ENCODE measurements around the gene CELF1. TPM values are rescaled to one million over a fixed set of nuclear protein-coding genes. Genes with fewer than 3 reads are reported as not detected.

CELF1 gene
- total and polyA plus RNA-seq, 3 donors from 2014 or later, result 74.3 to 208 (median 193) TPM

DNA sequence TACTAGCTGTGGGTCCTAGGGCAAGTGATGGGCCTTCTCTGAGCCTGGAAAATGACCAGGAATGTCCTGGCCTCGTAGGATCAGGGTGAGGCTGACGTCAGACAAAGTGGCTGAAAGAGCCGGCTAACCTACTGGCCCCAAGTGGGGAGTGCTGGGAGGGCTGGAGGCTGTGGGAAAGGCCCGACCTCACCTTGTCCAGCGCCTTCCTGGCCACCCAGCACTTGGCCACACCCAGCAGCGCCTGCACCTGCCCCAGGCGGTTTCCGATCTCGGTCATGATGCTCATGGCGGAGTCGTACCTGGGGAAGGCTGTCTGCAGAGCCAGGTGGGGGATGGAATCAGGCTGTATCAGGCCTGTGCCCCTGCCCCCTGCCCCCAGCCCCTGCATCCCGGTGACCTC lies 111.5 kb downstream of the CELF1 start:
- TF ChIP-seq, protein P1, sequence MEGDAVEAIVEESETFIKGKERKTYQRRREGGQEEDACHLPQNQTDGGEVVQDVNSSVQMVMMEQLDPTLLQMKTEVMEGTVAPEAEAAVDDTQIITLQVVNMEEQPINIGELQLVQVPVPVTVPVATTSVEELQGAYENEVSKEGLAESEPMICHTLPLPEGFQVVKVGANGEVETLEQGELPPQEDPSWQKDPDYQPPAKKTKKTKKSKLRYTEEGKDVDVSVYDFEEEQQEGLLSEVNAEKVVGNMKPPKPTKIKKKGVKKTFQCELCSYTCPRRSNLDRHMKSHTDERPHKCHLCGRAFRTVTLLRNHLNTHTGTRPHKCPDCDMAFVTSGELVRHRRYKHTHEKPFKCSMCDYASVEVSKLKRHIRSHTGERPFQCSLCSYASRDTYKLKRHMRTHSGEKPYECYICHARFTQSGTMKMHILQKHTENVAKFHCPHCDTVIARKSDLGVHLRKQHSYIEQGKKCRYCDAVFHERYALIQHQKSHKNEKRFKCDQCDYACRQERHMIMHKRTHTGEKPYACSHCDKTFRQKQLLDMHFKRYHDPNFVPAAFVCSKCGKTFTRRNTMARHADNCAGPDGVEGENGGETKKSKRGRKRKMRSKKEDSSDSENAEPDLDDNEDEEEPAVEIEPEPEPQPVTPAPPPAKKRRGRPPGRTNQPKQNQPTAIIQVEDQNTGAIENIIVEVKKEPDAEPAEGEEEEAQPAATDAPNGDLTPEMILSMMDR (IDR thresholded peaks at IDR 0.05), result no peak
- no peak for TF ChIP-seq POLR2A (IDR thresholded peaks at IDR 0.05)
- Histone ChIP-seq H3K9me3 (no peaks in the 10 kb centered on the region), H3K36me3 (ENCODE audit: low read depth, missing control alignments) (no peaks in the 10 kb centered on the region), H3K4me3 (no peak overlapping the region), H3K27ac (no peak overlapping the region), H3K4me1 (peaks cover 7% of the 10 kb centered on the region), H3K27me3 (no peaks in the 10 kb centered on the region)
- no peak for DNase-seq
- 93 to 100% methylated on average over 1 to 12 of the region's 12 CpGs for WGBS, 2 donors
- intact Hi-C loops (cut with DNase I; ENCODE audit: low total_unique reads), result no loop called here

DNA sequence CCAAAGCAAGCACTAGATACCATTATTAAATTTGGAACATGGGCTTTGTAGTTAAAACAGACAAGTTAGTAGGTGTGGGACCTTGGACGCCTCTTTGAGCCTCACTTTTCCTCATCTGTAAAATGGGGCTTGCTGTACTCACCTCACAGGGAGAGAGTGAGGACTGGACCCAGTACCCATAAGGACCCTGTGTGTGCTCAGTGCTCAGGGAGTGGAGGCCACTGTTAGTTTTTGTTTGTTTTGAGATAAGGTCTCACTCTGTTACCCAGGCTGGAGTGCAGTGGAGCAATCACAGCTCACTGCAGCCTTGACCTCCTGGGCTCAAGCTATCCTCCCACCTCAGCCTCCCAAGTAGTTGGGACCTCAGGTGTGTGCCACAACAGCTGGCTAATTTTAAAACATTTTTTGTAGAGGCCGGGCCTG lies 112.9 kb downstream of the CELF1 start:
- Histone ChIP-seq H3K4me3 (no peak overlapping the region), H3K27ac (no peak overlapping the region), H3K27me3 (no peaks in the 10 kb centered on the region), H3K9me3 (no peaks in the 10 kb centered on the region), H3K4me1 (peaks cover 7% of the 10 kb centered on the region), H3K36me3 (ENCODE audit: low read depth, missing control alignments) (no peaks in the 10 kb centered on the region)
- WGBS, 2 donors, result 70 to 90% methylated on average over 2 of the region's 2 CpGs
- DNase-seq, result no peak
- intact Hi-C loops (cut with DNase I; ENCODE audit: low total_unique reads), result no loop called here
- TF ChIP-seq POLR2A (IDR thresholded peaks at IDR 0.05), result no peak
- TF ChIP-seq, protein P1 (IDR thresholded peaks at IDR 0.05), result no peak

DNA sequence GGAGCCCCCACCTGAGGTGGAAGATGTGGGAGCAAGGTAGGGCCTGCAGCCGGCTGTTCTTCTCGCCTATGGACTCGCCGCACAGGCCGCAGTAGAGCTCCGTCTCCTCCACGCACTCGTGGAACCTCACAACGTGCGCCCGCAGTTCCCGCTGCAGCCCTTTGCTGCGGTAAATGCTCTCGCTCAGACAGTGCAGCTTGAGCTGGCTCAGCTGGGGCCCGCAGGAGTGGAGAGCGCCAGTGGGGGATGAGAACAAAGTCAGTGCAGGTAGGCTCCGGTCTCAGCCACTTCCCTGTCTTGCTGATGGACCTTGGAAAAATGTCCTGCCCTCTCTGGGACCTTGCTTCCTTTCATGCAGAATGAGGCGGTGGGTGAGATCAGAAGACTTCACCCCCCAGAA lies 114.2 kb downstream of the CELF1 start:
- TF ChIP-seq POLR2A (IDR thresholded peaks at IDR 0.05), result no peak
- TF ChIP-seq, protein P1 (IDR thresholded peaks at IDR 0.05), result no peak
- intact Hi-C loops (cut with DNase I; ENCODE audit: low total_unique reads), result no loop called here
- H3K27ac ChIP-seq, result no peak overlapping the region
- no peak for DNase-seq
- H3K4me1 ChIP-seq, result peaks cover 17% of the 10 kb centered on the region
- no peaks in the 10 kb centered on the region for H3K36me3 ChIP-seq (ENCODE audit: low read depth, missing control alignments)
- whole genome bisulfite sequencing, 2 donors, result 95 to 97% methylated on average over 18 of the region's 18 CpGs
- no peaks in the 10 kb centered on the region for H3K9me3 ChIP-seq
- no peaks in the 10 kb centered on the region for H3K27me3 ChIP-seq
- no peak overlapping the region for H3K4me3 ChIP-seq

DNA sequence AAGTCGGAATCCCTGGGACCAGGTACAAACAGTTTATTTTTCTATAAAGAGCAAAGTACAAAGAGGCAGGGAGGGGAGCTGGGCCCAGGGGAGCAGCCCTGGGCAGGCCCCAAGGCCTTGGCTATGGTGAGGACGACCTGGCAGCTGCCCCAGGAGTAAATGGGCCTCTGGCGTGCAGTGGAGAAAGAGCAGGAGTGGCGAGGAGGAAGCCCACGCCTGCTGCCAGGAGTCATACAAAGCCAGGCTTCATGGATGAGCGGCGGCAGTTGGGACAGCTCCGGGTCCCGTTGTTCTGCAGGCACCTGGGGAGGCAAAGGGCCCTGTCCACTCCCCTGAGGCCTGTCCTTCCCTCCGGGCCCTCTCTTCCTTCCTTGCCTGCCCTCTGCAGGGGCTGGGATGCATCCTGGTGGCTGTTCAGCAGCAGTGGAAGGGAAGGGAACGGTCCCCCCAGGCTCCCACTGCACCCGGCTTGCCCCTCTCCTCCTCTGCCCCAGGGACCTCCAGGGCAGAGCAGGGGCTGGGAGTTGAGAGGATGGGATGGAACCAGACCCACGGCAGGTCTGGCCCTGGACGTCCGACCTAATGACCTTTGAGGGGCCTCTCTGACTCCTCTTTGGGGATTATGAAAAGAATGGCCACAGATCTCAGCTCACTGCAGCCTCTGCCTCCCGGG lies 115.0 kb downstream of the CELF1 start:
- Histone ChIP-seq H3K27ac (no peak overlapping the region), H3K27me3 (no peaks in the 10 kb centered on the region), H3K4me1 (peaks cover 17% of the 10 kb centered on the region), H3K9me3 (no peaks in the 10 kb centered on the region), H3K36me3 (ENCODE audit: low read depth, missing control alignments) (no peaks in the 10 kb centered on the region), H3K4me3 (no peak overlapping the region)
- intact Hi-C loops (cut with DNase I; ENCODE audit: low total_unique reads), result no loop called here
- peak; percentile 55 for DNase-seq
- TF ChIP-seq POLR2A (IDR thresholded peaks at IDR 0.05), result no peak
- TF ChIP-seq, protein P1 (IDR thresholded peaks at IDR 0.05), result no peak
- 47 to 57% methylated on average over 7 to 16 of the region's 16 CpGs for WGBS, 2 donors

DNA sequence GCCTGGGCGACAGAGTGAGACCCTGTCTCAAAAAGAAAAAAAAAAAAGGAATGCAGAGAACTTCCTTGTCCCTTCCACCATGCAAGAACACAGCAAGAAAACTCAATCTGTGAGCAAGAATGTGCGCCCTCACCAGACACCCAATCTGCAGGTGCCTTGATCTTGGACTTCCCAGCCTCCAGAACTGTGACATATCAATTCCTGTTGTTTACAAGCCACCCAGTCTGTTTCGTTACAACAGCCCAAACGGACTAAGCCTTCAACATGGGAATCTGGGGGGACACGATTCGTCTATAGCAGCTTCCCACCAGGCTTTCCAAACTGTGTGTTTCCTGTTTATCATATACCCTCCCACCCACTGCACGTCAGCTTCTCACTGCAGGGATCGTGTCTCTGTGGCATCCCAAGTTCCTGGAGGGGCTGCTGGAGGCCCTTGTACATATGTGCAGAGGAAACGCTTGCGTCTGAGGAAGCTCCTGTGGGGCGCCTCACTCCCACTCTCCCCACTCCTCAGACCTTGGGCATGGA lies 115.7 kb downstream of the CELF1 start:
- intact Hi-C loops (cut with DNase I; ENCODE audit: low total_unique reads), result no loop called here
- peaks cover 17% of the 10 kb centered on the region for H3K4me1 ChIP-seq
- no peaks in the 10 kb centered on the region for H3K9me3 ChIP-seq
- no peaks in the 10 kb centered on the region for H3K27me3 ChIP-seq
- DNase-seq, result no peak
- TF ChIP-seq, protein P1 (IDR thresholded peaks at IDR 0.05), result no peak
- TF ChIP-seq POLR2A (IDR thresholded peaks at IDR 0.05), result no peak
- no peak overlapping the region for H3K27ac ChIP-seq
- H3K36me3 ChIP-seq (ENCODE audit: low read depth, missing control alignments), result no peaks in the 10 kb centered on the region
- 60 to 67% methylated on average over 9 to 11 of the region's 11 CpGs for WGBS, 2 donors
- H3K4me3 ChIP-seq, result no peak overlapping the region
